Vagina (tissue), 2 donors: ENCODE data around the gene CD47.

Source experiments
- POLR2A ChIP-seq, 2 donors: fragments of 450-650 bp; IDR thresholded peaks; one replicate each; pipeline ENCODE4 v1.6.1; 2017; ENCODE audit warnings: antibody characterized with exemption in 2 of 2, mild to moderate bottlenecking in 2 of 2, moderate library complexity in 2 of 2
- TF ChIP-seq, protein P1 (sequence below), 3 experiments: fragments of 450-650 bp in 2 of 3; fragments of 200-600 bp in 1 of 3; sonication (generic) in 1 of 3; IDR thresholded peaks; one replicate each; pipeline ENCODE4 v1.5.1; 2017 to 2019; ENCODE audit warnings: antibody characterized with exemption in 3 of 3, mild to moderate bottlenecking in 2 of 3, moderate library complexity in 2 of 3

DNA sequence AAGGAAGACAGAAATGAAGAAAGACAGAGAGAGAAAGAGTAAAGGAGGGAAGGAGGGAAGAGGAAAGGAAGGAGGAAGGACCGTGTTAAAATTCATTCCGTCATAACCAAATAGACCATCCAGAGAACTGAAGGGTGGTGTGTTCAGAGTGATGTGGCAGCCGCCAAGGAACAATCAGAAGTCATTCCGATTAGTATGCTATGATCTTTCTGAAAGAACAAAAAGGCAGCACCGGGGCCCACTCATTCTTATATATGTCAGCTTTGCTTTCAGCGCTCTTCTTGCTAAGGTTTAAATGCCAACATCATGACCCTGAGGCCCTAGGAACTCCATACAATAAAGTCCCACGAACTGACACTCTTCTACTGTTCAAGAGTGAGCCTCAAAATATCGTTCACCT, 78.5 kb downstream of the CD47 start:
- TF ChIP-seq, protein P1, sequence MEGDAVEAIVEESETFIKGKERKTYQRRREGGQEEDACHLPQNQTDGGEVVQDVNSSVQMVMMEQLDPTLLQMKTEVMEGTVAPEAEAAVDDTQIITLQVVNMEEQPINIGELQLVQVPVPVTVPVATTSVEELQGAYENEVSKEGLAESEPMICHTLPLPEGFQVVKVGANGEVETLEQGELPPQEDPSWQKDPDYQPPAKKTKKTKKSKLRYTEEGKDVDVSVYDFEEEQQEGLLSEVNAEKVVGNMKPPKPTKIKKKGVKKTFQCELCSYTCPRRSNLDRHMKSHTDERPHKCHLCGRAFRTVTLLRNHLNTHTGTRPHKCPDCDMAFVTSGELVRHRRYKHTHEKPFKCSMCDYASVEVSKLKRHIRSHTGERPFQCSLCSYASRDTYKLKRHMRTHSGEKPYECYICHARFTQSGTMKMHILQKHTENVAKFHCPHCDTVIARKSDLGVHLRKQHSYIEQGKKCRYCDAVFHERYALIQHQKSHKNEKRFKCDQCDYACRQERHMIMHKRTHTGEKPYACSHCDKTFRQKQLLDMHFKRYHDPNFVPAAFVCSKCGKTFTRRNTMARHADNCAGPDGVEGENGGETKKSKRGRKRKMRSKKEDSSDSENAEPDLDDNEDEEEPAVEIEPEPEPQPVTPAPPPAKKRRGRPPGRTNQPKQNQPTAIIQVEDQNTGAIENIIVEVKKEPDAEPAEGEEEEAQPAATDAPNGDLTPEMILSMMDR (IDR thresholded peaks at IDR 0.05), result no peak
- TF ChIP-seq POLR2A (IDR thresholded peaks at IDR 0.05), result no peak
